HEK293 (cell line): ENCODE data around the gene B3GAT1.

Experiments
- BCL11A ChIP-seq: fragments of 450-650 bp; formaldehyde crosslinking; IDR thresholded peaks from 2 replicates; pipeline ENCODE4 v1.5.1; 2016; ENCODE audit warnings: low read depth, missing biosample characterization, missing genetic modification characterization
- IKZF3 ChIP-seq: fragments of 450-650 bp; IDR thresholded peaks from 2 replicates; pipeline ENCODE4 v1.5.0; 2018; ENCODE audit warnings: missing biosample characterization, mild to moderate bottlenecking, missing genetic modification characterization, moderate library complexity
- YY1 ChIP-seq: fragments of 450-650 bp; formaldehyde crosslinking; IDR thresholded peaks from 2 replicates; pipeline ENCODE4 v1.5.1; 2018; ENCODE audit warnings: missing biosample characterization, missing genetic modification characterization
- ZNF596 ChIP-seq: fragments of 450-650 bp; IDR thresholded peaks from 2 replicates; pipeline ENCODE4 v1.5.0; 2018; ENCODE audit warnings: missing biosample characterization, mild to moderate bottlenecking, missing genetic modification characterization, moderate library complexity
- ZNF76 ChIP-seq: fragments of 450-650 bp; formaldehyde crosslinking; IDR thresholded peaks from 2 replicates; pipeline ENCODE4; 2016; ENCODE audit warnings: low read depth, missing biosample characterization, missing genetic modification characterization, borderline replicate concordance
- TF ChIP-seq, protein P1 (sequence below): fragments of 450-650 bp; formaldehyde crosslinking; IDR thresholded peaks from 2 replicates; pipeline ENCODE4; 2016; ENCODE audit warnings: missing biosample characterization, missing genetic modification characterization

DNA sequence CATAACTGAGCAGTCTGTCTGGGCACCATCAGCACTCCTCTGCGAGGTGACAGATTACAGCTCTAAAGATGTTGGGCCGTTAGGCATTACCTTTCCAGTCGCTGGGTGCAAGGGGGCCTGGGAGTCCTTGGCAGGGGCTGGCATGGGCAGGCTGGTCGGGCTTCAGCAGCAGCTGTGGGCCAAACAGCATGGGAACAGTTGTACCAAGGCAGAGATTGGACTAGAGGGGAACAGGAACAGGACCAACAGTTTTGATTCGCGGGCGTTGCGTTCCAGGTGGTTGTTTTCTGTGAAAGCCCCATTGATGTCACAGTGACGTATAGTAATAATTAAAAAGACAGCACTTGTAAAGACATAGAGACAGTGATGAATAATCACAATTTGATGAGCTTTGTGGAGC is 25.8 kb upstream of the B3GAT1 start:
- no peak for TF ChIP-seq YY1 (tag by site-specific recombination)
- TF ChIP-seq ZNF596 (tag by site-specific recombination), result no peak
- no peak for TF ChIP-seq ZNF76 (tag by site-specific recombination)
- TF ChIP-seq, protein P1, sequence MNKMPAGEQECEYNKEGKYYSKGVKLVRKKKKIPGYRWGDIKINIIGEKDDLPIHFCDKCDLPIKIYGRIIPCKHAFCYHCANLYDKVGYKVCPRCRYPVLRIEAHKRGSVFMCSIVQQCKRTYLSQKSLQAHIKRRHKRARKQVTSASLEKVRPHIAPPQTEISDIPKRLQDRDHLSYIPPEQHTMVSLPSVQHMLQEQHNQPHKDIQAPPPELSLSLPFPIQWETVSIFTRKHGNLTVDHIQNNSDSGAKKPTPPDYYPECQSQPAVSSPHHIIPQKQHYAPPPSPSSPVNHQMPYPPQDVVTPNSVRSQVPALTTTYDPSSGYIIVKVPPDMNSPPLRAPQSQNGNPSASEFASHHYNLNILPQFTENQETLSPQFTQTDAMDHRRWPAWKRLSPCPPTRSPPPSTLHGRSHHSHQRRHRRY, result no peak
- TF ChIP-seq BCL11A (tag by site-specific recombination), result no peak
- no peak for TF ChIP-seq IKZF3 (tag by site-specific recombination)
